HL-60/S4 (cell line): Measurements from ENCODE around the gene MAMLD1.

Experiments
- in situ Hi-C: fragments of 300-500 bp; cut with MboI; formaldehyde crosslinking; loops from 2 replicates; pipeline ENCODE4 v1.14.3; 2022; ENCODE audit warnings: low sequenced_read_pairs

Gene MAMLD1

DNA sequence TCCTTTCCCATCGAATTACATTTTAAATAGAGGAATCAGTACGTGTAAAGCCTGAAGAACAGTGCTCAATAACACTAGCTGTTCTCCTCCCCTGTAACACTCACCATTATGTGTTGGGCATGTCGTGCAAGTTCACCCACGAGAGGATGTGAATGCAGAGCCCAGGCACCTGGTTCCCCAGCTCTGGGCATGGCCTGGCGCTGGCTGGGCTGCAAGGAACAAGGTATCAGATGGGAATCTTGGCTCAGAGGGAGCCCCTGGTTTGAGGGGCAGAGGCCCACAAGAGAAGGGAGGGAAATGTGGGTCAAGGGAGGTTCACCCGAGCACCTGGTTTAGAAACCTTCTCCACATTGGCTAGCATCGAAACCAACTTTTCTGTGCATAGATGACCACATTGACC lies 163.6 kb downstream of the MAMLD1 start:
- in situ Hi-C loops: no loop called here

DNA sequence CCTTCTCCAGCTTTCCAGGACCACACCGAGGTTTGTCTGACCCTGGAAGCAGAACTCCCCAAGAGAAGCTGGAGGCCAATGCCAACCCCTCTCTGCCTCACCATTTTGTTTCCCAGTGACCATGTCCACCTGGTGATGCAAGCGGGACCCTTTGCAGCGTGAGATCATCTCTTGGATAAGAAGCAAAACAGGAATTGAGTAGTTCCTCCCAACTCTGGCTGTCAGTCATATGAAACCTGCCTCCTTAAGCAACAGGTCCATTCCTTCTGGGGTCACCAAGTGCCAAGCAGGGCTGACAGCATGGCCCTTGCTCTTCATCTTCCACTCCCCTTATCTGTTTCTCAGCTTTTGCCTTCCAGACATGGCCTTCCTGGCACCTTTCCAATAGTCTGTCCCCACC lies 164.0 kb downstream of the MAMLD1 start:
- in situ Hi-C loops: no loop called here

DNA sequence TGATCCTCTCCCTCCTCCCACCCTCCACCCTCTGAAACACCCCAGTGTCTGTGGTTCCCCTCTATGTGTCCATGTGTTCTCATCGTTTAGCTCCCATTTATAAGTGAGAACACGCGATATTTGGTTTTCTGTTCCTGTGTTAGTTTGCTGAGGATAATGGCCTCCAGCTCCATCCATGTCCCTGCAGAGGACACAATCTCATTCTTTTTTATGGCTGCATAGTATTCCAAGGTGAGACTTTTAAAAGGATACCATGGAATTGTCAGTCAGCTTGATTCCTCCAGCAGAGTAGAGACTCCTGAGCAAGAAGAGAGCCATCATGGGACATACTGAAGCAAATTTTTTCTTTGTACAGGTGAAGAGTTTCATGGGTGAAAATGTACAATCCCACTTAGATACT lies 166.5 kb downstream of the MAMLD1 start:
- in situ Hi-C loops: no loop called here

DNA sequence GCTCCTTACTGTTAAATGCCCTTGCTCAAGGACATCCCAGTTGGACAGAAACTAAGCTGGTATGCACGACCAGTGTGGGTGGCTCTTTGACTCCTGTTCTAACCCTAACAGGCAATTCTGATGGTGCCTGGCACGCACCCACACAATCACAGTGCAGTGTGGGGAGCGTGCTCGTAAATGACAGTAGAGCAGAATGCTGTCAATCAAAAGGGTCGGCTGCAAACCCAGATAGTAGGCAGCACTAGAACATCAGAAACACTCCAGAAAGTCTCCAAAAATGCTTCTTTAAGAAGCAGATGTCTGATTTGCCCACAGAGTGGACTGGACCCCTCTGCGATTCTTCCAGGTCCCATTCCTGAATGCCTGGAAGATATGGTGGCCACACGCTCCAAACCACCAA lies 167.7 kb downstream of the MAMLD1 start:
- in situ Hi-C loops: no loop called here

DNA sequence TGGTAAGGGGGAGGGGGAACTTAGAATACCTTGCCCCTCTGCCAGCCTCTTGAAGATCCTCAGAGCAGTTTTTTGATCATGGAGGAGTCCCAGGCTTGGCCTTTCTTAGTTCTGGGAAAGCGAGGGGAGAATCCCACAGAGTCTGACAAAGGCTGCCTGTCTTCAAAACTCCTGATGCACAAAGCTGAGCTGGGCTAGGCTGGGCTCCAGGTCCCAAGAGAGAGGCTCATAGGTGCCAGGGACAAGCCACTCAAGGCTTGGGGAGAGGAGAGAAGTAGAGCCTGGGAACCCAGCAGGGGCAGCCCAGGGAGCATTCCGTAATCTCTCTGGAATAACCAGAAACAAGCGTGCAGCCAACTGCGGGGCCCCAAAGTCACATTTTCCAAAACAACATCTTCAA lies 168.3 kb downstream of the MAMLD1 start:
- in situ Hi-C loops: no loop called here

DNA sequence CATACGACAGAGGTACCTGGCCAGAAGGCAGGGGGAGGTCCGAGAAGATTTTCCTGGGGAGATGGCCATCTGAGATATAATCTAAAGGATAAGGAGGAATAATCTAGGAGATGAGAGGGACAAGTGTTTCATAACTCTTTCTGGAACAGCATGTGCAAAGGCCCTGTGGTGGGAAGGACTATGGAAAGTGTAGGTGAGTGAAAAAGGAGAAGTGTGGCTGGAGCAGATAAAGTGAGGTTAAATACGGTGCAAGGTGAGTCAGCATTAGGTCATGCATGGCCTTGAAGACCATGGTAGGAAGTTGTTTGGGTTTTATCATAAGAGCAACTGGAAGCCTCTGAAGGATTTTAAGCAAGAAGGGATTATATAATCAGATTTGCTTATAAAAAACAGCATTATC lies 170.7 kb downstream of the MAMLD1 start:
- in situ Hi-C loops: no loop called here

DNA sequence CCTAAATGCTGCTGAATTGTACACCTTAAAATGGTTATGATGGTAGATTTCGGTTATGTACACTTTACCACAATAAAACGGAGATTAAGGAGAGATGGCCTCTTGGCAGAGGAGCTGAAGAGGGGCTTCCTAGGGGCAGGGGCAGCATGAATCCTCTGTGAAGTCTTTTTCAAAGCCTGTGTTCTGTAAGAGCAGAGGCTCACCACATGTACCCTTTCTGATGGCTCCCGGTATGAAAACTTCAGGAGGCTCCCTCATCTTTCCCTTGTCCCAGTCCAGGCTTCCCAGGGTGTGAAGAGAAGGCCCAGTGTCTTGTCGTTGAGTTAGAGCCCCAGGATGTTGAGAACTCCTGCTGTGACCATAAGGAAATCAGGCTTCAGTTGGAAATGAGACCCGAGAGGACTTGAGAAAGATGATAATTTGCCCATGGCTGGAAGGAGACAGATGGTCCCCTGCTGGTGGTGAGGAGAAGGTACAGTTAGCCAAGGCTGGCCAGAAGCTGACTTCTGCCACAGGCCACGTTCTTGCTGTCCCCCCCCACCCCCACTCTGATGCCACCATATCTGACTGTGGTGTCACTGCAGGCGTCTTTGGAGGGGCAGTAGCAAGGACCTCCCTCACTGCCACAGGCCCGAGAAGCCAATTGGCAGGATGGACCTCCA lies 173.5 kb downstream of the MAMLD1 start:
- in situ Hi-C loops: no loop called here

DNA sequence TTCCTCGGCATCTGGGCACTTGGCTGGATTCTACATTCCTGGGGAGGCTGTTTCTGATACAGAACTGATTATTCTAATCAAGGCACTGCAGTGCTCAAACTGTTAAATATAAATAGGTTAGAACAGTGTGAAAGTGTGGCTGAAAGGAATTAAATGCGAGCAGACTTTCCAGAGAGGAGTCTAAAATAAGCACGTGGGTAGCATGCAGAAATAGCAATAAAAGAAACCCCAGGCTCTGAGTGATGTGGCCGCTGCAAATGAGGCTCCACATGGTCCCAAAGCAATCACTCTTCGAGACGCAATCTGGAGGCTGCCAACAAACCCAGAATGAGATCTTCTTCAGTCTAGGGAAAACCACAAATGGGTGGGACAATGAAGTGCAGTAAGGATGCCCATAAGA lies 174.7 kb downstream of the MAMLD1 start:
- in situ Hi-C loops: no loop called here

DNA sequence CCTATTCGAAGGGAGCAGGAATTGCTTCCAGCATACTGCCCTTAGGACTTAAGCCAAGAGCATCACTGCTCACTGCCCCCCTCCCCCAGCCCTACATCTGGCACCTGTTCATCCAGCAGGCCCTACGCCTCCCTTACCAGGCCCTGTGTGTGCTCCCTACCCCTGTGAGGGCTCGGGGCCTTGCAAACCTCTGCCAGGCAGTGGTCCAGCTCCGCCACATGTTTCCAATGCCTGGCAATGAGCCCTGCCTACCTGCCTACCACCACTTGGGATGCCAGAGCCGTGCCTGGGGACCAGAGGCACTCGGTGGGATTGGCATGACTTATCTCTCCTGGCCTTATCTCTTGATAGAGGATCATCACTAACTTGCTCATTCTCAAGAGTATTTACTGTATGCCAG lies 177.8 kb downstream of the MAMLD1 start:
- in situ Hi-C loops: no loop called here

DNA sequence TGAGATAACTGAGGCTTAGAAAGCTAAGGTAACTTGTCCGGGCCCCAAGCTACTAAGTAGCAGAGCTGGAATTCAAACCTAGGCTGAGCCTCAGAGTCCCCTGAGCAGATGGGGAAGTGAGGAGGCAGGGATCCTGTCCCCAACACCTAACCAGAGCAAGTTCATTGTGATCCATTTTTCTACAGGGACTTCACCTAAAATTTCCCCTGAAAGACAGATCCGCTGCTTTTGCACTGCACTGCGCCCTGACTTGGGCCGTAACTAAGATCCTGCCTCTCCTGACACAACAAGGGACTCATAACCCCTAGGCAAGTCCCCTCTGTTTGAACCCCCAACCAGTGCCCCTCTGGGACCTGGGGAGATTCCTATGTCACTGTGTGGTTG lies 179.7 kb downstream of the MAMLD1 start:
- in situ Hi-C loops: no loop called here

DNA sequence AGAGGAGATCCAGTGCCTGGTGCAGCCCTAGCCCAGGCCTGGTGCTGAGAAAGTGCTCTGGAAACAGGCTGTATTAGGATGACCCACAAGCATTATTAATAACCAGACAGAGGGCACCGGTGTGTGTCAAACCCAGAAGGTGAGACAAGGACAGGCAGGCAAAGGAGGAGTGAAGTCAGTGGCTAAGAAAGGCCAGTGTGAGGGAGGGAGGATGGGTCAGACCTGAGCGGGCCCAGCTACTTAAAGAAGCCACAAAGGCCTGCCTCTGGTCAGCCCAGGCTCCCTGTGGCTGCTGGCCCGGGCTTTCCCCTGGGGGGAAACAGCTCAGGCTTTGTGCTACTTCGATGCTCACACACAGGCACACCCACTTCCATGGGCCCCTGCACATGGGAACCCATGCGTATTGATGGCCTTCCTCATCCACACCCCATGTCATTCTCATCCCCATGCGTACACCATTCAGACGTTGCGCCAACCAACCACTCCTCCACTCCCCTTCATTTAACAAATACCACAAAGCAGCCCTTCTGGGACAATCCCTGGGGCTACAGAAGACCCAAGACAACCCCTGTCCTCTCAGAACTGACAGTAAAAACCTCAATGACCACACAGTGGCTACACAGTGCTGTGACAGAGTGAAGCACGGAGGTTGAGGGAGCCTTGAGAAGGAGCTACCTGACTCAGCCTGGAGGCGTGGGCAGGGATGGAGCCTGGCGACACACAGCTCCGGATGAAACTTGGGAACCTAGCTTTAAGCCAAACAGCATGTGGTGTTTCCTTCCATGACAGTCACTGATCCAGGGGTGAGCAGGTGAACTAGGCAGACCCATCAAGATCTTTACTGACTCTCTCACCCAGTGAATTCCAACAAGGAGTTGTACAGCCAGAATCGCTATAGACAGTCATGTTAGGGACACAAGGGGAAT lies 180.4 kb downstream of the MAMLD1 start:
- in situ Hi-C loops: no loop called here

DNA sequence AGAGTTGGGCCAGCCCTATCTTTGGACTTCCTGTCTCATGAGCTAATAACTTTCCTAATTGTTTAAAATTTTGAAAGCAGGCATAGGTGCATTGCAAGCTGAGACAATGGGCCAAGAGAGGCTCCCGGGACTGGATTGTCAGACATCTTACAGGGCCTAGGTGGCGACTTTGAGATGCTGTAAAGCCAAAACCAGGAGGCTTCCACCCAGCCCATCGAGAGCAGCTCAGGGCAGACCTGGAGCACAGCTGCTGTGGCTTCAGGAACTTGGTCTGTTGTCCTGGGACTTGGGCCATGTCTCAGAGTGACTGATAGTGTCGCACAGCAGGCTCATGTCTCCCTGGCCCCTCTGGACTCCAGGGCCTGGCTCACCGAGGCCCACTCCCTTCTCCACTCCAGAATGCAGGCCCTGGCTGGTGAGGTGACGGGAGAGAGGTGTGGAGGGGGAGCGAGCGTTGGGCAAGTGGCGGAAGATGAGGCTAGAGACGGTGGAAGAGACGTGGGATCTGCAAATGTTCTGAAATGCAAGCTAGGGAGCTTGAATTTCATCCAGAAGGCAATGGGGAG lies 181.2 kb downstream of the MAMLD1 start:
- in situ Hi-C loops: no loop called here

DNA sequence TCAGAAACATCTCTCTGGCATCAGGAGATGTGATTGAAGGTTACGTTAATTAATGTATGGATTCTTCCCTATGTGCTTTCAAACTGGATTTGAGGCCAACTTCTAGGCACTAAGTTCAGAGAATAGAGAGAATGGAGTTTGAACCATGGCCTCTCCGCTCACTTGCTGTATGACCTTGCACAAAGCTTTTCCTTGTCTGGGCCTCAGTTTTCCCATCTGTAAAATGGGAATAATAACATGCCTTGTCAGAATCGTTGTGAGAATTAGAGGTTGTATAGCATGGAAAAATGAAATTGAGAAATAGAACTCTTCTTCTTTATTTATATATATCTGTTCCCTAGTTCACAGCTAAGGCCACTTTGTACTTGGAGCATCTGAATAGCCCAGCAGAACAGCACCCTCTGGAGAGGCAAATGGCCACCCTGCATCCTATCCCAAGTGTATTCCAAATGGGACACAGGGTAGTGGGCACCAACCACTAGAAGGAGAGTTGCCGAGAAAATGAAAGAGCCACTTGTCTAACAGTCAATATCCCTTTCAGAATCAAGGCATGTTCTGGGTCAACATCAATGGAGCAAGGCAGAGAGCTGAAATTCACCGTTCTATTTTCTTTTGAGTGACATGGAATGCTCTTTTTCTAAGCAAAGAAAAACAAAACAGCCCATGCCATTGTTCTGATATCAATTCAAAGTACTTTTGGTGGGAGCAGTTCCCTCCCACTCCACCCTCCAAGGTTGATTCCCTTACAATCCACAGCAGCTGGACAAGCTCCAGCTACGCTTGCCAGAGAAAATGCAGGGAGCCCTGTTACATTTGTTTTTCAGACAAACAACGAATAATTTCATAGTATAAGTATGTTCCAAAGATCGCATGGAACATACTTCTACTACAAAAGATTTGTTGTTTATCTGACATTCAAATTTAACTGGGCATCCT lies 182.0 kb downstream of the MAMLD1 start:
- in situ Hi-C loops: no loop called here

DNA sequence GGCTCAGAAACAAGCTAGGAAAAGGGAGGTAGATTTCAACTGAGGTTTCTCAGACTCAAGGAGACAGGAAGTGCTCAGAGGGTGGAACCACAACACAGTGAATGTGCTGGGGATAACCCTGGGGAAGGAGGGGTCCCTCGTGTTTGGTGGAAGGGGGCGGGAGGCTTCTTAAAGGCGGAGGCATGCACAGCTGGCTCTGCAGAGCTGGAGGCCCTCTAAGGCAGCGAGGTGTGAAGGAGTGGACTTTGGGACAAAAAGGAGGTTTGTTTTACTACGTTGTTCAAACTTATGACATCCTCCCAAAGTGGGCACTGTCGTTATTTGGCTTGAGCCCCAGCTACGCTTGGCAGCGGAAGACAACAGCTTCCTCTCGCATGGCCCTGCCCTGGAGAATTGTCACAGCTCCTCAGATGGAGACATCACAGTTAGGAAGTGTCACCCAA lies 183.6 kb downstream of the MAMLD1 start:
- in situ Hi-C loops: no loop called here

DNA sequence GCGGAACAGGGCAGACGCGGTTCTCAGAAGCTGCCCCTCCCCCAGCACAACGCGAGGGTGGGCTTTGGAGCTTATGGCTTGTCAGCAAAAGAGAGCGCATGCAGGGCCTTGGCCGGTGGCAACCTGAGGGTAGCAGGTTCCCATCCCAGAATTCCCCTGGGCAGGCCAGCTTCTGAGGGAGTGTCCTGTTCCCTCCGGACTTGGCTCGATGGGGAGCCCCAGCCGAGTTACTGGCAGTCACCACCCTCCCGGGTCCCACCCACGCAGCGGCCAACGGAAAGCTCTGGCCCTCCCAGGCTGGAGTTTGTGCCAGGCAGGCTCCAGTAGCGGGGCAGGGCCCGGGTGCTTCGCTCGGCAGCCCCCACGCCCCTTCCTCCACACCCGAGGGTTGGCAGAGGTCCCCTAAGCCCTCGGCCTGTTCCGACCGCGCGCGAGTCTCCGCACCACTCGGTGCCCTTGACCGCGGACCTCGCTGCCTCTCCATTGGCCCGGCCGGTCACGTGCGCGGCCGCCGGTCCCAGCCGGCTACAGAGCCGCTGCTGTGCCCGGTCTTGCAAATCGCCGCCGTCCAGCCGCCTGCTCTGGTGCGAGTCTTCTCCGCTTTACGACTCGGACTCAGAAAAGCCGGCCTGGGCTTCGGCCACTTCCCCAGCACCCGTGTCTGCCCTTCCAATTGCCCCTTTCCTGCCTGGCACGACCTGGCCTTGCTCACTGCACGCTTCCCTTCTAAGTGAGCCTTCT lies 184.4 kb downstream of the MAMLD1 start:
- in situ Hi-C loops: no loop called here

DNA sequence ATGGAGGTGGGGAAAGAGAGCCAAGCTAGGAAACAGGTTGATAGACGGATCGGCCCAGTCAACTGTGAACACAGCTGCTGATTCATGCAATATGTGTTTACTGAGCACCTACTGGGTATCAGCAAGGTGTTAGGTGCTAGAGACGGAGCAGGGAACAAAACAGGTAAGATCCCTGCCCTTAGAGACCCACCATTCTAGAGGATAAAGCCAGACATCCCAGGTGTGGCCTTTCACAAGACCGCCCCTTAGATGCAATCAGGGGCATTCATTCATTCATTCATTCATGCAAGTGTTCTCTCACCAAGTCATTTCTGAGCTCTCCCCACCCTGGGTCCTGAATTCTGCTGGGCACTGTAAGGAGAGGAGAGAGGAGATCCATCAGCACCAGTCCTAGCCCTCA lies 185.1 kb downstream of the MAMLD1 start:
- in situ Hi-C loops: no loop called here

DNA sequence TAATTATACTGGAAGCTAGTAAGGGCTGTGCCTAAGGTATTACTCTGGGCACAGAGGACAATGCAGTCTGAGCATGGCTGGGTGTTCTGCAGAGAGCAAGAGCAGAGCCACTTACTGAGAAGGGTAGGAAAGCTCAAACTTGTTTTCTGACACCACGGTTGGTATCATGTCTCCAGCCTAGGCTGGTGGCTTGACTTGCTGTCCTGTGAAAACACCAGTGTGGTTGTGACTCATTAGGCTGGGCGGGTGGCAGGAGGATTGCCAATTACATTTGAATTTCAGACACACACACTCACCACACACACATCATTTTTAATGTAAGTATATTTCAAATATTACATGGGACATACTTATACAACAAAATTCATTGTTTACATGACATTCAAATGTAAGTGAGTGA lies 185.6 kb downstream of the MAMLD1 start:
- in situ Hi-C loops: no loop called here

DNA sequence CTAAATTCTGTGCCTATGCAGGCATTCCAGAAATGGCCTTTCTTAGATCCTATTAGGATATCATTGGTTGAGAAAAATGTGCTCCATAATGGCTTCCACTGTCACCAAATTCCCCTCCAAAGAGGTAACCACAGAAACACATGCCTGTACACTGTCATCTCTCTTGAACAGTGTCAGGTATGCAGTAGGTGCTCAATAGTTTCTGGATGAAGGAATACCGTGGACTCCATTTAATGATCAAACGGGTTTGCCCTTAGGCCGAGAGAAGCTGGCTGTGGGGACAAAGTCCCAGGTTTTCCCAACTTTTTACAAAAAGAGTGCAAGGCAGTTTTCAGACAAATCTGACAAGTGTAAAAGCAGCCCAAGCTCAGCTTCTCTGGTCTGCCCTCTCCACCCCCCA lies 188.8 kb downstream of the MAMLD1 start:
- in situ Hi-C loops: no loop called here

DNA sequence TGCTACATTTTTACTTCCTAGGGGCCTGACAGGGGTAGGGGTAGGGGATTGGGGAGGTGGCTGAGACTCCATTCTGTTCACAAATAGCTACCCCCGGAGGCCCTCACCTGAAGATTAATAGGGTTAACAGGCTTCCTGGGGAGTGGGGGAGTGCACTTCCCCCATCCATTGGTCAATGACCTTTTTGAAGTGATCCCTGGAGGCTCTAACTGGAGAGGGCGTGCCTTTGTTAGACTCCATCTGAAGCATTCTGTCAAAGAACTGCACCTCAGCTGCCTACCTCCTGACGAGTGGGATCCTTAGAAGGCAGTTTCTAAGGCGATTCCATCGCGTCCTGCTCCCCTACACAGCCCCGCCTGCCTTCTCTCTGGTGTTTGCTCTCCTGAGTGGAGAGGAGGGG lies 195.3 kb downstream of the MAMLD1 start:
- in situ Hi-C loops: no loop called here
